MM.1S (cell line): ENCODE measurements around the gene TCF7L2.

Experiments
- DNase-seq: peaks from one replicate; pipeline ENCODE4 v3.0.0-alpha.2; 2015
- H2AFZ ChIP-seq: fragments of 300-600 bp; sonication (generic); 2 replicates; pipeline ENCODE4 v1.6.0; 2016; ENCODE audit warnings: antibody characterized with exemption, low read length
- H3F3A ChIP-seq: fragments of 300-600 bp; sonication (generic); 2 replicates; pipeline ENCODE4 v1.6.1; 2016; ENCODE audit warnings: mild to moderate bottlenecking, antibody characterized with exemption, low read length, moderate library complexity, mixed read lengths; ENCODE audit not compliant: insufficient read depth
- H3K27ac ChIP-seq: fragments of 300-600 bp; sonication (generic); 2 replicates; pipeline ENCODE4 v1.5.1; 2016; ENCODE audit warnings: mild to moderate bottlenecking, low read length
- H3K27me3 ChIP-seq: fragments of 300-600 bp; sonication (generic); replicated peaks from 2 replicates; pipeline ENCODE4 v1.6.0; 2016; ENCODE audit warnings: low read length; ENCODE audit not compliant: insufficient read depth
- H3K36me3 ChIP-seq: fragments of 300-600 bp; sonication (generic); replicated peaks from 2 replicates; pipeline ENCODE4 v1.6.1; 2016; ENCODE audit warnings: mild to moderate bottlenecking, low read length, mixed read lengths; ENCODE audit not compliant: insufficient read depth
- H3K4me1 ChIP-seq: fragments of 300-600 bp; sonication (generic); 2 replicates; pipeline ENCODE4 v1.6.1; 2016; ENCODE audit warnings: low read length, mixed read lengths
- H3K4me2 ChIP-seq: fragments of 300-600 bp; sonication (generic); 2 replicates; pipeline ENCODE4 v1.6.0; 2016; ENCODE audit warnings: low read depth, low read length
- H3K4me3 ChIP-seq: fragments of 300-600 bp; sonication (generic); 2 replicates; pipeline ENCODE4 v1.5.1; 2016; ENCODE audit warnings: low read length, mixed read lengths
- H3K79me2 ChIP-seq: fragments of 300-600 bp; sonication (generic); 2 replicates; pipeline ENCODE4 v1.6.1; 2016; ENCODE audit warnings: mixed run types, low read length, mixed read lengths
- H3K9ac ChIP-seq: fragments of 300-600 bp; sonication (generic); 2 replicates; pipeline ENCODE4 v1.6.1; 2016; ENCODE audit warnings: low read length, mixed read lengths
- H3K9me2 ChIP-seq: fragments of 300-600 bp; sonication (generic); replicated peaks from 2 replicates; pipeline ENCODE4 v1.6.1; 2016; ENCODE audit warnings: mild to moderate bottlenecking, low read length, mixed read lengths; ENCODE audit not compliant: insufficient read depth
- H3K9me3 ChIP-seq: fragments of 300-600 bp; sonication (generic); replicated peaks from 2 replicates; pipeline ENCODE4 v1.6.1; 2016; ENCODE audit warnings: mild to moderate bottlenecking, low read length, mixed read lengths; ENCODE audit not compliant: insufficient read depth
- H4K20me1 ChIP-seq: fragments of 300-600 bp; sonication (generic); 2 replicates; pipeline ENCODE4 v1.6.1; 2016; ENCODE audit warnings: mild to moderate bottlenecking, low read length, moderate library complexity, mixed read lengths; ENCODE audit not compliant: insufficient read depth
- CTCF ChIP-seq: fragments of 300-600 bp; sonication (generic); IDR thresholded peaks from 2 replicates; pipeline ENCODE4 v1.5.1; 2016; ENCODE audit warnings: antibody characterized with exemption, low read length, mixed read lengths
- EZH2 ChIP-seq: fragments of 300-600 bp; sonication (generic); optimal IDR thresholded peaks from 2 replicates; pipeline ENCODE3; 2017; ENCODE audit warnings: low read depth, mild to moderate bottlenecking, antibody characterized with exemption, low read length, mixed read lengths
- EZH2phosphoT487 ChIP-seq: fragments of 300-600 bp; sonication (generic); IDR thresholded peaks from 2 replicates; pipeline ENCODE4 v1.6.1; 2018; ENCODE audit warnings: antibody characterized with exemption, low read length

The TCF7L2 gene

GRCh38 chr10:113028456-113029440, 78.7 kb downstream of the TCF7L2 start:
- no peaks in the 10 kb centered on the region for H3K27me3 ChIP-seq
- H3K79me2 ChIP-seq, result no peaks in the 10 kb centered on the region
- no peaks in the 10 kb centered on the region for H3K9me3 ChIP-seq
- no peaks in the 10 kb centered on the region for H4K20me1 ChIP-seq
- H3K36me3 ChIP-seq, result no peaks in the 10 kb centered on the region
- H3K4me2 ChIP-seq, result no peak overlapping the region
- H3K27ac ChIP-seq, result no peak overlapping the region
- H3K9me2 ChIP-seq, result no peaks in the 10 kb centered on the region
- no peak overlapping the region for H3K9ac ChIP-seq
- H3K4me3 ChIP-seq, result no peak overlapping the region
- H3K4me1 ChIP-seq, result no peaks in the 10 kb centered on the region
- TF ChIP-seq EZH2 (no peak), CTCF (no peak), EZH2phosphoT487 (no peak)
- DNase-seq, result no peak
- no peak overlapping the region for H2AFZ ChIP-seq
- H3F3A ChIP-seq, result no peaks in the 10 kb centered on the region

GRCh38 chr10:113030453-113030852, 80.4 kb downstream of the TCF7L2 start:
- H3F3A ChIP-seq, result no peaks in the 10 kb centered on the region
- H3K9me2 ChIP-seq, result no peaks in the 10 kb centered on the region
- no peak overlapping the region for H2AFZ ChIP-seq
- no peaks in the 10 kb centered on the region for H3K27me3 ChIP-seq
- H3K4me3 ChIP-seq, result no peak overlapping the region
- H3K79me2 ChIP-seq, result no peaks in the 10 kb centered on the region
- no peak overlapping the region for H3K27ac ChIP-seq
- no peak overlapping the region for H3K4me2 ChIP-seq
- H3K9me3 ChIP-seq, result no peaks in the 10 kb centered on the region
- no peaks in the 10 kb centered on the region for H3K36me3 ChIP-seq
- TF ChIP-seq EZH2phosphoT487 (no peak), EZH2 (no peak), CTCF (no peak)
- no peaks in the 10 kb centered on the region for H3K4me1 ChIP-seq
- H3K9ac ChIP-seq, result no peak overlapping the region
- no peak for DNase-seq
- no peaks in the 10 kb centered on the region for H4K20me1 ChIP-seq

DNA sequence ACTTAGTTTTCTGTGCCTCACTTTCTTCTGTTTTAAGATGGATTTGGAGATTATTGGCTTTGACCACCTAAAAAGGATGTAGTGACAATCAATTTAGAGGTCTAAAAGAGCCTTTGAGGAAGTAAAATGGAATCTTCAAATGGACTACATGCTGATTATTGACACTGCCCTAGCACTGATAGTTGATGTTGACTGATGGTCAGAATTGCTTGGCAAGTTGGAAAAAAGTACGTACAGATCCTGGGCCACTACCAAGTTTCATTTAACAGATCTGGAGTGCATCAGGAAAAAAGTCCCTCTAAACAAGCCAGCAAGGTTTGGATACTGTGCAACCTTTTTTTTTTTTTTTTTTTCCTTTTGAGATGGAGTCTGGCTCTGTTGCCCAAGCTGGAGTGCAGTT, 81.1 kb downstream of the TCF7L2 start:
- Histone ChIP-seq H3K36me3 (no peaks in the 10 kb centered on the region), H4K20me1 (no peaks in the 10 kb centered on the region)

More for the DNA sequence above, 81.1 kb downstream of the TCF7L2 start:
- H3K9ac ChIP-seq, result no peak overlapping the region
- H3F3A ChIP-seq, result no peaks in the 10 kb centered on the region
- TF ChIP-seq EZH2phosphoT487 (no peak), CTCF (no peak), EZH2 (no peak)
- no peak overlapping the region for H2AFZ ChIP-seq
- no peaks in the 10 kb centered on the region for H3K79me2 ChIP-seq
- no peak for DNase-seq
- no peaks in the 10 kb centered on the region for H3K27me3 ChIP-seq
- no peaks in the 10 kb centered on the region for H3K9me3 ChIP-seq
- no peak overlapping the region for H3K4me3 ChIP-seq
- H3K4me2 ChIP-seq, result no peak overlapping the region
- no peak overlapping the region for H3K27ac ChIP-seq
- H3K9me2 ChIP-seq, result no peaks in the 10 kb centered on the region
- H3K4me1 ChIP-seq, result no peaks in the 10 kb centered on the region
